Fibroblast of skin of back (primary cell): ENCODE results near the gene MAGEA2B. TPM values are rescaled to one million over a fixed set of nuclear protein-coding genes. Genes with fewer than 3 reads are reported as not detected.
"Not testable (repeated sequence)": the region's sequence is repeated elsewhere in the genome, so short reads cannot be mapped to it uniquely, and the experiment has no call there.

ENCODE experiments used
- DNase-seq: peaks from one replicate; pipeline ENCODE4 v3.0.0-alpha.2; 2013
- polyA plus RNA-seq, 2 experiments: library from polyadenylated mRNA; unstranded; fragments of 120-200 nt; gene quantifications; one replicate each; pipeline ENCODE4 v1.2.1, GENCODE V29; 2013; ENCODE audit not compliant: insufficient read length in 2 of 2

Gene MAGEA2B, protein sequence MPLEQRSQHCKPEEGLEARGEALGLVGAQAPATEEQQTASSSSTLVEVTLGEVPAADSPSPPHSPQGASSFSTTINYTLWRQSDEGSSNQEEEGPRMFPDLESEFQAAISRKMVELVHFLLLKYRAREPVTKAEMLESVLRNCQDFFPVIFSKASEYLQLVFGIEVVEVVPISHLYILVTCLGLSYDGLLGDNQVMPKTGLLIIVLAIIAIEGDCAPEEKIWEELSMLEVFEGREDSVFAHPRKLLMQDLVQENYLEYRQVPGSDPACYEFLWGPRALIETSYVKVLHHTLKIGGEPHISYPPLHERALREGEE
- polyA plus RNA-seq (2013, experiment 1 of 2; ENCODE audit: insufficient read length) = not detected
- polyA plus RNA-seq (2013, experiment 2 of 2; ENCODE audit: insufficient read length) = not detected

DNA sequence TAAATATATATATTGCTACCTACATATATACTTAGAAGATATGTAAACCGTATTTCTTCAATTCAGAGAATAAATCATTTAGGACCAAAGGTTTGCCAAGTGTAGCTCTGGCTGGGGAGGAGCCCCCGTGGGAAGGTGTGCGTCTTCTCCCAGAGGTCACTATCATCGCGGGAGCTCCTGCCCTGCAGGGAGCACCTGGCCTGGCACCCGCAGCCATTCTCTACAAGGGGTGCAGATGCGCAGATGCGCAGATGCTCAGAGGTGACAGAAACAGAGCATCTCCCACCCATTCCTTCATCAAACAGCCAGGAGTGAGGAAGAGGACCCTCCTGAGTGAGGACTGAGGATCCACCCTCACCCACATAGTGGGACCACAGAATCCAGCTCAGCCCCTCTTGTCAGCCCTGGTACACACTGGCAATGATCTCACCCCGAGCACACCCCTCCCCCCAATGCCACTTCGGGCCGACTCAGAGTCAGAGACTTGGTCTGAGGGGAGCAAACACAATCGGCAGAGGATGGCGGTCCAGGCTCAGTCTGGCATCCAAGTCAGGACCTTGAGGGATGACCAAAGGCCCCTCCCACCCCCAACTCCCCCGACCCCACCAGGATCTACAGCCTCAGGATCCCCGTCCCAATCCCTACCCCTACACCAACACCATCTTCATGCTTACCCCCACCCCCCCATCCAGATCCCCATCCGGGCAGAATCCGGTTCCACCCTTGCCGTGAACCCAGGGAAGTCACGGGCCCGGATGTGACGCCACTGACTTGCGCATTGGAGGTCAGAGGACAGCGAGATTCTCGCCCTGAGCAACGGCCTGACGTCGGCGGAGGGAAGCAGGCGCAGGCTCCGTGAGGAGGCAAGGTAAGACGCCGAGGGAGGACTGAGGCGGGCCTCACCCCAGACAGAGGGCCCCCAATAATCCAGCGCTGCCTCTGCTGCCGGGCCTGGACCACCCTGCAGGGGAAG, at the start of gene MAGEA2B:
Gene MAGEA2B (plus strand): TSS at position 814 of the 973 bp plus-strand sequence. CDS start 2,479 bp downstream, outside the sequence.
- DNase-seq = not testable (repeated sequence)

DNA sequence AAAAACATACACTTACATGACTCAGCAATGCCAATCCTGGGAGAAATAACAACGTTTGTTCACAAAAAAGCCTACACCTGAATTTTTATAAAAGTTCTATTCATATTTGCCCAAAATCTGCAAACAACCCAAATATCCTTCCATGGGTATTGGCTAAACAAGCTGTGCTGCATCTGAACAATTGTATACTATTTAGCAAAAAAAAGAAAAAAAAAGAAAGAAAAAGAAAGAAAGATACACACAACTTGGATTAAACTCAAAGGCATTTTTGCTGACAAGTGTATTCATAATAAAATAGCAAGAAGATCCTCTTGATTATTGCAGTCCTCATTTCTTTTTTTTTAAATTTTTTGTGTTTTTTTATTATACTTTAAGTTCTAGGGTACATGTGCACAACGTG, 40.3 kb upstream of the MAGEA2B start:
- no peak for DNase-seq

DNA sequence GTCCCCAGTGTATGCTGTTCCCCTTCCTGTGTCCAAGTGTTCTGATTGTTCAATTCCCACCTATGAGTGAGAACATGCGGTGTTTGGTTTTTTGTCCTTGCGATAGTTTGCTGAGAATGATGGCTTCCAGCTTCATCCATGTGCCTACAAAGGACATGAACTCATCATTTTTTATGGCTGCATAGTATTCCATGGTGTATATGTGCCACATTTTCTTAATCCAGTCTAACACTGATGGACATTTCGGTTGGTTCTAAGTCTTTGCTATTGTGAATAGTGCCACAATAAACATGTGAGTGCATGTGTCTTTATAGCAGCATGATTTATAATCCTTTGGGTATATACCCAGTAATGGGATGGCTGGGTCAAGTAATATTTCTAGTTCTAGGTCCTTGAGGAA, 39.8 kb upstream of the MAGEA2B start:
- DNase-seq = not testable (repeated sequence)

DNA sequence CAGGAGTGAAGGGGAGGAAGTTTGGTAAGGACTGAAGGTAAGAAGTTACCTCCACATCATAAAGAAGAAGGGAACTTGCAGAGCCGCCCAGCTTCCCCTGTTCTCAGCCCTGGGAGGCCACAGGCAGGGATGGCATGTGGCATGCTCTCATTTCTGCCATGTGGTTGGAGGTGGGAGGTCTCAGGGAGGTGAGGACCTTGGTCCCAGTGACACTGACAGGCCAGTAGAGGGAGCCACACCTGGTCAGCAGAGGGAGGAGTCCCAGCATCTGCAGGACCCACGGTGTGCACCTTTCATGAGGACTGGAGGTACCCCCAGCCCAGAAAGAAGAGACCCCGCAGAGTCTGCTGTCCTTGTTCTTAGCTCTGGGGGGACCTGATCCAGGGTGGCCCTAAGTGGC, 33.4 kb upstream of the MAGEA2B start:
- DNase-seq = not testable (repeated sequence)

DNA sequence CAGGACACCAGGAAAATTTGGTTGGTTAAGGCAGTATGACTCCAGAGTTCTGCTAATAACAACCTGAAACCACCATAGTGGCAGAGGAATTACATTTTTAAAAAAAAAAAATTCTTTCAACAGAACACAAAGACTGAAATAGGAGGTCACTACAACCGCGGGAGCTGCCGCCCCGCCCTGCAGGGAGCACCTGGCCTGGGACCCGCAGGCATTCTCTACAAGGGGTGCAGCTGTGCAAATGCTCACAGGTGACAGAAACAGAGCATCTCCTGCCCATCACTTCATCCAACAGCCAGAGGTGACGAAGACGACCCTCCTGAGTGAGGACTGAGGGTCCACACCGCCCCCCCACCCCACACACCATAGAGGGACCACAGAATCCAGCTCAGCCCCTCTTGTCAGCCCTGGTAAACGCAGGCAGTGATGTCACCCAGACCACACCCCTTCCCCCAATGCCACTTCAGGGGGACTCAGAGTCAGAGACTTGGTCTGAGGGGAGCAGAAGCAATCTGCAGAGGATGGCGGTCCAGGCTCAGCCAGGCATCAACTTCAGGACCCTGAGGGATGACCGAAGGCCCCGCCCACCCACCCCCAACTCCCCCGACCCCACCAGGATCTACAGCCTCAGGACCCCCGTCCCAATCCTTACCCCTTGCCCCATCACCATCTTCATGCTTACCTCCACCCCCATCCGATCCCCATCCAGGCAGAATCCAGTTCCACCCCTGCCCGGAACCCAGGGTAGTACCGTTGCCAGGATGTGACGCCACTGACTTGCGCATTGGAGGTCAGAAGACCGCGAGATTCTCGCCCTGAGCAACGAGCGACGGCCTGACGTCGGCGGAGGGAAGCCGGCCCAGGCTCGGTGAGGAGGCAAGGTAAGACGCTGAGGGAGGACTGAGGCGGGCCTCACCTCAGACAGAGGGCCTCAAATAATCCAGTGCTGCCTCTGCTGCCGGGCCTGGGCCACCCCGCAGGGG, 16.2 kb upstream of the MAGEA2B start, which contains the start of gene MAGEA3:
Gene MAGEA3 (plus strand): TSS at position 843 of the 980 bp plus-strand sequence. CDS start 2,039 bp downstream, outside the sequence.
- not testable (repeated sequence) for DNase-seq

DNA sequence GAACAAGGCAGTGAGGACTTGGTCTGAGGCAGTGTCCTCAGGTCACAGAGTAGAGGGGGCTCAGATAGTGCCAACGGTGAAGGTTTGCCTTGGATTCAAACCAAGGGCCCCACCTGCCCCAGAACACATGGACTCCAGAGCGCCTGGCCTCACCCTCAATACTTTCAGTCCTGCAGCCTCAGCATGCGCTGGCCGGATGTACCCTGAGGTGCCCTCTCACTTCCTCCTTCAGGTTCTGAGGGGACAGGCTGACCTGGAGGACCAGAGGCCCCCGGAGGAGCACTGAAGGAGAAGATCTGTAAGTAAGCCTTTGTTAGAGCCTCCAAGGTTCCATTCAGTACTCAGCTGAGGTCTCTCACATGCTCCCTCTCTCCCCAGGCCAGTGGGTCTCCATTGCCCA, 14.0 kb upstream of the MAGEA2B start:
- DNase-seq = not testable (repeated sequence)

DNA sequence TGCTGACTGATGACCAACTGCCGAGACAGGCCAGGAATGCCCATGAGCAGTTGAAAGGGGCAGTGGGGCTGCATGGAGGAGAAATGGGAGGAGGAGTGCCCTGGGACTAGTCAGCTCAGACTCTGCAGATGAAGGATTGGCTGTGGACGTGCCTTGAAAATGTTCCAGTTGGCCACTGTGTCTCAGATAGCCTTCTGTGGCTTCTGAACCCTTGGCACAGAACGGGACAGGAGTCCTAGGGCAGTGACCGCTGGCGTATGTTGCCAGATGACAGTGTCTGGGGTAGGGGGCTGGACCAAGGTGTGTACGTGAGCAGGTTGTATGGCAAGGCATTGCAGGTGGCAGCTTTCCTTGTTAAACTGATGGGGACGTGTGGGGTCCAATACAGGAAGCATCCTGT, 7.9 kb upstream of the MAGEA2B start:
- not testable (repeated sequence) for DNase-seq

DNA sequence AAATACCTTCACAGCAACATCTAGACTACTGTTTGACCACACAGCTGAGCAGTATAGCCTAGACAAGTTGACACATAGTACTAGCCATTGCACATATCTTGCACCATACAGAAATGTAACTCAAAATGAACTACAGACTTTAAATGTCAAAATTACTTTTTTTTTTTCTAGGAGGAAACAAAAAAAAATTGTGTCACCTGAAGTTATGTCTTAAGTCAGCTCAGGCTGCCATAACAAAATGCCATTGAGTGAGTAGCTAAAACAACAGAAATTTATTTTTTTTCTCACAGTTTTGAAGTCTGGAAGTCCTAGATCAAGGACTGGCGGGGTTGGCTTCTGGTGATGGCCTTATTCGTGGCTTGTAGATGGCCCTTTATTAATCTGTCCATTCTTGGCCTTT, 5.3 kb upstream of the MAGEA2B start, which contains the start of gene CSAG2:
Gene CSAG2 (minus strand): TSS at position 101 of the 400 bp plus-strand sequence. CDS start 161 bp downstream, outside the sequence.
- DNase-seq = not testable (repeated sequence)

DNA sequence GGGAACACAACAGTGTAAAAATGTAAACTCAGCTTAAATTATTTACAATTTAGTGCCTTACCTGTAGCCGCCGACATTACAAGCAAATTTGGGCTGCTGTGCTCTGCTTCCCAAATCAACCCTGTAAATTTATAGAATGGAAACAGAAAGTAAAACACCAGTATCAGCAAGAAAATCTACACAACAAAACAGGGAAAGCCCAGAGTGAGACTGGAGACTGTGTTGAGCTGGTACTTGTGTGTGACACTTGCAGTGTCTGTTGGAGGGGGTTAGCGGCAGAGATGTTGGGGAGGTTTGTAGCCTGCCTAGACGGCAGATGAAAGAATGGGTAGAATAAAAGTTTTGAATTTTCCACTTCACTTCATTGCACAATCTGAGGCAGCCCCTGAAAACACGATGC, 1.2 kb upstream of the MAGEA2B start:
- not testable (repeated sequence) for DNase-seq

DNA sequence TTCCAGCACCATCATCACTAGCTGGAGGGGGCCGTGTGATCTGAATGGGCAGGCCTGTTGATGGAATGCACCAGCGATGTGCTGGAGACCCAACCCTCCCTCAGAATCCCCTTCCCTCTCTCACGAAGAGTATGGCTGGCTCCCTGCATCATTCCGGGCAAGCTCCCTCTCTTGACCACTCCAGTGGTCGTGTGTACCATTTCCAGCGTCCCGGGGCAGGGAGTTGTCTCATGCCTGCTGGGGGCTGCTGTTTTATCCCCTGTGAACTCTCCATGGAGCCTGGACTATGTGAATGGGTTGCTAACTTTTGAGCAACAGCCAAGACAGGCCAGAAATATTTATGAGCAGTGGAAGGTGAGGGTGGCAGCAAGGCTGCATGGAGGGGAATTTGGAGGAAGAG, 11.0 kb downstream of the MAGEA2B start:
- no peak for DNase-seq

DNA sequence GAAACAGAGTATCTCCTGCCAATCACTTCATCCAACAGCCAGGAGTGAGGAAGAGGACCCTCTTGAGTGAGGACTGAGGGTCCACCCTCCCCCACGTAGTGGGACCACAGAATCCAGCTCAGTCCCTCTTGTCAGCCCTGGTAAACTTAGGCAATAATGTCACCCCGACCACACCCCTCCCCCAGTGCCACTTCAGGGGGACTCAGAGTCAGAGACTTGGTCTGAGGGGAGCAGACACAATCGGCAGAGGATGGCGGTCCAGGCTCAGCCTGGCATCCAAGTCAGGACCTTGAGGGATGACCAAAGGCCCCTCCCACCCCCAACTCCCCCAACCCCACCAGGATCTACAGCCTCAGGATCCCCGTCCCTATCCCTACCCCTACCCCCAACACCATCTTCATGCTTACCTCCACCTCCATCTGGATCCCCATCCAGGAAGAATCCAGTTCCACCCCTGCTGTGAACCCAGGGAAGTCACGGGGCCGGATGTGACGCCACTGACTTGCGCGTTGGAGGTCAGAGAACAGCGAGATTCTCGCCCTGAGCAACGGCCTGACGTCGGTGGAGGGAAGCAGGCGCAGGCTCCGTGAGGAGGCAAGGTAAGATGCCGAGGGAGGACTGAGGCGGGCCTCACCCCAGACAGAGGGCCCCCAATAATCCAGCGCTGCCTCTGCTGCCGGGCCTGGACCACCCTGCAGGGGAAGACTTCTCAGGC, 19.0 kb downstream of the MAGEA2B start, which contains the start of the genes CSAG1 and MAGEA12:
Gene CSAG1 (minus strand): TSS at position 461 of the 715 bp plus-strand sequence. CDS start 1,261 bp downstream, outside the sequence.
Gene MAGEA12 (plus strand): TSS at position 497 of the 715 bp plus-strand sequence. CDS start 2,405 bp downstream, outside the sequence.
- DNase-seq = no peak

DNA sequence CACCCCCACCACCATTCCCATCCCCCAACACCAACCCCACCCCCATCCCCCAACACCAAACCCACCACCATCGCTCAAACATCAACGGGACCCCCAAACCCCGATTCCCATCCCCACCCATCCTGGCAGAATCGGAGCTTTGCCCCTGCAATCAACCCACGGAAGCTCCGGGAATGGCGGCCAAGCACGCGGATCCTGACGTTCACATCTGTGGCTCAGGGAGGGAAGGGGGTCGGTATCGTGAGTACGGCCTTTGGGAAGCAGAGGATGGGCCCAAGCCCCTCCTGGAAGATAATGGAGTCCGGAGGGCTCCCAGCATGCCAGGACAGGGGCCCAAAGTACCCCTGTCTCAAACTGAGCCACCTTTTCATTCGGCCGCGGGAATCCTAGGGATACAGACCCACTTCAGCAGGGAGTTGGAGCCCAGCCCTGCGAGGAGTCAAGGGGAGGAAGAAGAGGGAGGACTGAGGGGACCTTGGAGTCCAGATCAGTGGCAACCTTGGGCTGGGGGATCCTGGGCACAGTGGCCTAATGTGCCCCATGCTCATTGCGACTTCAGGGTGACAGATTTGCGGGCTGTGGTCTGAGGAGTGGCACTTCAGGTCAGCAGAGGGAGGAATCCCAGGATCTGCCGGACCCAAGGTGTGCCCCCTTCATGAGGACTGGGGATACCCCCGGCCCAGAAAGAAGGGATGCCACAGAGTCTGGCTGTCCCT, 19.9 kb downstream of the MAGEA2B start:
- not testable (repeated sequence) for DNase-seq

DNA sequence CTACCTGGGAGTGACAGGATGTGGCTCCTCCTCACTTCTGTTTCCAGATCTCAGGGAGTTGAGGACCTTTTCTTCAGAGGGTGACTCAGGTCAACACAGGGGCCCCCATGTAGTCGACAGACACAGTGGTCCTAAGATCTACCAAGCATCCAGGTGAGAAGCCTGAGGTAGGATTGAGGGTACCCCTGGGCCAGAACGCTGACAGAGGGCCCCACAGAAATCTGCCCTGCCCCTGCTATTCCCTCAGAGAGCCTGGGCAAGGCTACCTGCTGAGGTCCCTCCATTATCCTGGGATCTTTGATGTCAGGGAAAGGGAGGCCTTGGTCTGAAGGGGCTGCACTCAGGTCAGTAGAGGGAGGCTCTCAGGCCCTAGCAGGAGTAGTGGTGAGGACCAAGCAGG, 20.7 kb downstream of the MAGEA2B start:
- no peak for DNase-seq

DNA sequence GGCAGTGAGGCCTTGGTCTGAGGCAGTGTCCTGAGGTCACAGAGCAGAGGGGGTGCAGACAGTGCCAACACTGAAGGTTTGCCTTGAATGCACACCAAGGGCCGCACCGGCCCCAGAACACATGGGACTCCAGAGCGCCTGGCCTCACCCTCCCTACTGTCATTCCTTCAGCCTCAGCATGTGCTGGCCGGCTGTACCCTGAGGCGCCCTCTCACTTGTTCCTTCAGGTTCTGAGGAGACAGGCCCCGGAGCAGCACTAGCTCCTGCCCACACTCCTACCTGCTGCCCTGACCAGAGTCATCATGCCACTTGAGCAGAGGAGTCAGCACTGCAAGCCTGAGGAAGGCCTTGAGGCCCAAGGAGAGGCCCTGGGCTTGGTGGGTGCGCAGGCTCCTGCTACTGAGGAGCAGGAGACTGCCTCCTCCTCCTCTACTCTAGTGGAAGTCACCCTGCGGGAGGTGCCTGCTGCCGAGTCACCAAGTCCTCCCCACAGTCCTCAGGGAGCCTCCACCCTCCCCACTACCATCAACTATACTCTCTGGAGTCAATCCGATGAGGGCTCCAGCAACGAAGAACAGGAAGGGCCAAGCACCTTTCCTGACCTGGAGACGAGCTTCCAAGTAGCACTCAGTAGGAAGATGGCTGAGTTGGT, 21.6 kb downstream of the MAGEA2B start:
- DNase-seq = no peak

DNA sequence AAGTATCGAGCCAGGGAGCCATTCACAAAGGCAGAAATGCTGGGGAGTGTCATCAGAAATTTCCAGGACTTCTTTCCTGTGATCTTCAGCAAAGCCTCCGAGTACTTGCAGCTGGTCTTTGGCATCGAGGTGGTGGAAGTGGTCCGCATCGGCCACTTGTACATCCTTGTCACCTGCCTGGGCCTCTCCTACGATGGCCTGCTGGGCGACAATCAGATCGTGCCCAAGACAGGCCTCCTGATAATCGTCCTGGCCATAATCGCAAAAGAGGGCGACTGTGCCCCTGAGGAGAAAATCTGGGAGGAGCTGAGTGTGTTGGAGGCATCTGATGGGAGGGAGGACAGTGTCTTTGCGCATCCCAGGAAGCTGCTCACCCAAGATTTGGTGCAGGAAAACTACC, 22.1 kb downstream of the MAGEA2B start:
- not testable (repeated sequence) for DNase-seq

DNA sequence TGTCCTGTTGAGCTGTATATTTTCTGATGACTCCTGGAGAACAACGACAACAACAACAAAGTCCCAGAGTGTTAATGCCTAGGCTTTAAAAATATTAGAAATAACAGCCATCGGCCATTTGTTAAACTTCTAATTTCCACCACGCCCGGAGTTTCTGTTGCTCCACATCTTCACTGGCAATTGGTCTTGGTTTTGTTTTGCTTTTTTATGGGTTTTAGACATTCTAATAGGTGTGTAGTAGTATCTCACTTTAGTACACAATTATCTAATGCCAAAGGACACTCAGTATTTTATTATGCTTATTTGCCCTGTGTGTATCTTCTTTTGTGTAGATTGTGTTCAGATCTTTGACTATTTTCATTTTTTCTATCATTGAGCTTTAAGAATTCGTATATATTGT, 24.1 kb downstream of the MAGEA2B start:
- no peak for DNase-seq

DNA sequence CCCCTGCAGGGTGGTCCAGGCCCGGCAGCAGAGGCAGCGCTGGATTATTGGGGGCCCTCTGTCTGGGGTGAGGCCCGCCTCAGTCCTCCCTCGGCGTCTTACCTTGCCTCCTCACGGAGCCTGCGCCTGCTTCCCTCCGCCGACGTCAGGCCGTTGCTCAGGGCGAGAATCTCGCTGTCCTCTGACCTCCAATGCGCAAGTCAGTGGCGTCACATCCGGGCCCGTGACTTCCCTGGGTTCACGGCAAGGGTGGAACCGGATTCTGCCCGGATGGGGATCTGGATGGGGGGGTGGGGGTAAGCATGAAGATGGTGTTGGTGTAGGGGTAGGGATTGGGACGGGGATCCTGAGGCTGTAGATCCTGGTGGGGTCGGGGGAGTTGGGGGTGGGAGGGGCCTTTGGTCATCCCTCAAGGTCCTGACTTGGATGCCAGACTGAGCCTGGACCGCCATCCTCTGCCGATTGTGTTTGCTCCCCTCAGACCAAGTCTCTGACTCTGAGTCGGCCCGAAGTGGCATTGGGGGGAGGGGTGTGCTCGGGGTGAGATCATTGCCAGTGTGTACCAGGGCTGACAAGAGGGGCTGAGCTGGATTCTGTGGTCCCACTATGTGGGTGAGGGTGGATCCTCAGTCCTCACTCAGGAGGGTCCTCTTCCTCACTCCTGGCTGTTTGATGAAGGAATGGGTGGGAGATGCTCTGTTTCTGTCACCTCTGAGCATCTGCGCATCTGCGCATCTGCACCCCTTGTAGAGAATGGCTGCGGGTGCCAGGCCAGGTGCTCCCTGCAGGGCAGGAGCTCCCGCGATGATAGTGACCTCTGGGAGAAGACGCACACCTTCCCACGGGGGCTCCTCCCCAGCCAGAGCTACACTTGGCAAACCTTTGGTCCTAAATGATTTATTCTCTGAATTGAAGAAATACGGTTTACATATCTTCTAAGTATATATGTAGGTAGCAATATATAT, 39.5 kb downstream of the MAGEA2B start, which contains the start of gene MAGEA2:
Gene MAGEA2 (minus strand): TSS at position 157 of the 965 bp plus-strand sequence. CDS start 2,479 bp downstream, outside the sequence.
- not testable (repeated sequence) for DNase-seq

DNA sequence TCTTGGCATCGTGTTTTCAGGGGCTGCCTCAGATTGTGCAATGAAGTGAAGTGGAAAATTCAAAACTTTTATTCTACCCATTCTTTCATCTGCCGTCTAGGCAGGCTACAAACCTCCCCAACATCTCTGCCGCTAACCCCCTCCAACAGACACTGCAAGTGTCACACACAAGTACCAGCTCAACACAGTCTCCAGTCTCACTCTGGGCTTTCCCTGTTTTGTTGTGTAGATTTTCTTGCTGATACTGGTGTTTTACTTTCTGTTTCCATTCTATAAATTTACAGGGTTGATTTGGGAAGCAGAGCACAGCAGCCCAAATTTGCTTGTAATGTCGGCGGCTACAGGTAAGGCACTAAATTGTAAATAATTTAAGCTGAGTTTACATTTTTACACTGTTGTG, 40.4 kb downstream of the MAGEA2B start:
- not testable (repeated sequence) for DNase-seq
